Measurements from ENCODE around the gene FAM169A. TPM values are rescaled to one million over a fixed set of nuclear protein-coding genes. Genes with fewer than 3 reads are reported as not detected.
"Not testable (repeated sequence)": the region's sequence is repeated elsewhere in the genome, so short reads cannot be mapped to it uniquely, and the experiment has no call there.

Gene FAM169A
- total and polyA plus RNA-seq, 9 donors = 1.7 to 21.5 (median 11.0) TPM

DNA sequence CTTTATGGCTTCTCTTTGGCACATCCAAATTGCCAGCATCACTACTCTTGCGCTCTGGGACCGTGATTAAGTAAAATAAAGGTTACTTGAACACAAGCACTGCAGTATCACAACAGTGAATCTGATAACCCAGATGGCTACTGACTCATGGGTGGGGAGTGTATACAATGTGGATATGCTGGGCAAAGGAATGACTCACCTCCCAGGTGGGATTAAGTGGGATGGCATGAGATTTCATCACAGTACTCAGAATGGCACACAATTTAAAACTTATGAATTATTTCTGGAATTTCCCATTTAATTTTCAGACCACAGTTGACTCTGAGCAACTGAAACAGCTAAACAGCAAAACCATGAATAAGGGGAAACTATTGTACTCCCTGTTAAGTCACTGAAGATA is 103.6 kb downstream of the FAM169A start:
- peaks cover 10% of the 10 kb centered on the region for H3K4me1 ChIP-seq (ENCODE audit: insufficient read depth)
- WGBS, 3 donors = 91 to 93% (median 92%) methylated on average over 2 of the region's 2 CpGs

DNA sequence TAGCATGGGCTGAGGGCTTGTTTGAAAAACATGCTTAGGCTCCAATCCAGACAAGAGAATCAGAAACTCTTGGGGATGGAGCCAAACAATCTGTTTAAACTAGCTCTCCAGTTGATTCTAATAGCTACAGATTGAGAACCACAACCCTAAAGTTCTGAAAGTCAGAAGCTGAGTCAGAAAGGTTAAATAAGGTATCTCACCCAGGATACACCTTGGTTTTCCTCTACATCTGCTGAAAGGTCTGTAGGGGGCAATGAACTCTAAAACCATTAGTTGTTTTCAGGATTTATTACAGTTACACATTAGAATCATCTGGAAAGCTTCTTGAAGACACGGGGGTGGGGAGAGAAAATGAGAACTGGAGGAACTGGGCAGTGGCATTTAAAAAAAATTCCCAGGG is 104.9 kb downstream of the FAM169A start:
- intact Hi-C loops (cut with DNase I) = no loop called here

More for the DNA sequence above, 103.6 kb downstream of the FAM169A start:
- Histone ChIP-seq H3K27ac (no peak overlapping the region), H3K27me3 (no peaks in the 10 kb centered on the region), H3K9me3 (no peaks in the 10 kb centered on the region), H3K4me3 (no peak overlapping the region), H3K36me3 (no peaks in the 10 kb centered on the region)
- no peak for TF ChIP-seq EP300 (IDR thresholded peaks at IDR 0.05)
- TF ChIP-seq, protein P1, sequence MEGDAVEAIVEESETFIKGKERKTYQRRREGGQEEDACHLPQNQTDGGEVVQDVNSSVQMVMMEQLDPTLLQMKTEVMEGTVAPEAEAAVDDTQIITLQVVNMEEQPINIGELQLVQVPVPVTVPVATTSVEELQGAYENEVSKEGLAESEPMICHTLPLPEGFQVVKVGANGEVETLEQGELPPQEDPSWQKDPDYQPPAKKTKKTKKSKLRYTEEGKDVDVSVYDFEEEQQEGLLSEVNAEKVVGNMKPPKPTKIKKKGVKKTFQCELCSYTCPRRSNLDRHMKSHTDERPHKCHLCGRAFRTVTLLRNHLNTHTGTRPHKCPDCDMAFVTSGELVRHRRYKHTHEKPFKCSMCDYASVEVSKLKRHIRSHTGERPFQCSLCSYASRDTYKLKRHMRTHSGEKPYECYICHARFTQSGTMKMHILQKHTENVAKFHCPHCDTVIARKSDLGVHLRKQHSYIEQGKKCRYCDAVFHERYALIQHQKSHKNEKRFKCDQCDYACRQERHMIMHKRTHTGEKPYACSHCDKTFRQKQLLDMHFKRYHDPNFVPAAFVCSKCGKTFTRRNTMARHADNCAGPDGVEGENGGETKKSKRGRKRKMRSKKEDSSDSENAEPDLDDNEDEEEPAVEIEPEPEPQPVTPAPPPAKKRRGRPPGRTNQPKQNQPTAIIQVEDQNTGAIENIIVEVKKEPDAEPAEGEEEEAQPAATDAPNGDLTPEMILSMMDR (IDR thresholded peaks at IDR 0.05) = no peak
- no peak for TF ChIP-seq POLR2A (IDR thresholded peaks at IDR 0.05)
- intact Hi-C loops (cut with DNase I) = no loop called here
- no peak for DNase-seq

DNA sequence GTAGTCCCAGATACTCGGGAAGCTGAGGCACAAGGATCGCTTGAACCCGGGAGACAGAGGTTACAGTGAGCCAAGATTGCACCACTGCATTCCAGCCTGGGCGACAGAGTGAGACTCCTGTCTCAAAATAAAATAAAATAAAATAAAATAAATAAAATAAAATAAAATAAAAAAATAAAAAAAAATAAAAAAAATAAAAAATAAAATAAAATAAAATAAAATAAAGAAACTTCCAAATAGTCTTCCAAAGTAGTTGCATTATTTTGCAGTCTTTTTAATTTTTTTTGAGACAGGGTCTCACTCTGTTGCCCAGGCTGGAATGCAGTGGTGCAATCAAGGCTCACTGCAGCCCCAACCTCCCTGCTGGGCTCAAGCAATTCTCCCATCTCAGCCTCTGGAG is 117.4 kb downstream of the FAM169A start:
- H3K27ac ChIP-seq; intact Hi-C loops (cut with DNase I); DNase-seq; H3K4me3 ChIP-seq; H3K36me3 ChIP-seq; H3K4me1 ChIP-seq (ENCODE audit: insufficient read depth); H3K27me3 ChIP-seq; H3K9me3 ChIP-seq: not testable (repeated sequence)
- 97 to 98% (median 98%) methylated on average over 4 of the region's 4 CpGs for WGBS, 3 donors

More for the DNA sequence above, 104.9 kb downstream of the FAM169A start:
- no peak for DNase-seq
- Histone ChIP-seq H3K4me3 (no peak overlapping the region), H3K27me3 (no peaks in the 10 kb centered on the region), H3K36me3 (no peaks in the 10 kb centered on the region), H3K27ac (no peak overlapping the region), H3K4me1 (ENCODE audit: insufficient read depth) (peaks cover 10% of the 10 kb centered on the region), H3K9me3 (no peaks in the 10 kb centered on the region)
- WGBS, 3 donors = 79 to 84% (median 81%) methylated on average over 1 of the region's 1 CpG
- TF ChIP-seq, protein P1 (IDR thresholded peaks at IDR 0.05) = no peak
- TF ChIP-seq POLR2A (IDR thresholded peaks at IDR 0.05) (no peak), EP300 (IDR thresholded peaks at IDR 0.05) (no peak)

DNA sequence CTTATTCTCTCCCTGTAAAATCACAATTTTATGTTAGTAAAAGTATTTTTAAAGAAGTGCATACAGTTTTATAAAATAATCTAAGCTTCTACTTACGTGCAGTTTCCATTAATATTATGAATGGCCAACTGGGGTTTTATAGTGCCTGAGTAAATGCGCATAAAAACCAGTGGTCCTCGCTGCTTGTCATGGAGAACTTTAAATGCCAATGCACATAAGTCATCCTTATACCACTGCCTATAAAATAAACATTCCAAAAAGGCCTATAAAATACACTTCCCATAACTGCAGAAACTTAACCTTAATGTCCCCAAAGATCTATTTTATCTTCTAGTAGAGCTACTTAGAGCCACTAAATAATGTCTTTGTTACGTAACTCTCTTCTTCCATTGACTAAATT is 127.8 kb downstream of the FAM169A start:
- no peak overlapping the region for H3K27ac ChIP-seq
- no peaks in the 10 kb centered on the region for H3K36me3 ChIP-seq
- no peaks in the 10 kb centered on the region for H3K4me1 ChIP-seq (ENCODE audit: insufficient read depth)
- no peak for DNase-seq
- H3K4me3 ChIP-seq = no peak overlapping the region
- TF ChIP-seq, protein P1 (IDR thresholded peaks at IDR 0.05) = no peak
- TF ChIP-seq EP300 (IDR thresholded peaks at IDR 0.05) (no peak), POLR2A (IDR thresholded peaks at IDR 0.05) (no peak)
- intact Hi-C loops (cut with DNase I) = no loop called here
- no peaks in the 10 kb centered on the region for H3K9me3 ChIP-seq
- H3K27me3 ChIP-seq = no peaks in the 10 kb centered on the region
- WGBS, 3 donors = 95 to 98% (median 97%) methylated on average over 4 of the region's 4 CpGs

DNA sequence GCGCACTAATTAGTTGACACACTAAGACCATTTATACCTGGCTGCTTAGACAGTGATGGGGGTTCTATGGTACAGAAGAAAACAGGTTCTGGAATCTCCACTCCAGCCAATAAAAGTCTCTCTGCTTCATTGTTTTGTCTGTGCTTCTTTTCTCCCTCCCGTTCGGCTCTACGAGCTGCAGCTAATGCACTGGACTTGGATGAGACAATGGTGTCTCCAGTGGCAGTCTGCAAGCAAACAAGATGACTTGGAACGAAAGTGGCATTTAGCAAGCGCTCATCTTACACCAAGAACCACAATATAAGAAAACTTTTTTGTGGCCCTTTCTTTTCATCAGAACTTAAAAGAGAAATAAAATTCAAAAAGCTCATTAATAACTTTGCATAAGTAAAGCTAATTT is 129.4 kb downstream of the FAM169A start:
- H3K27me3 ChIP-seq = no peaks in the 10 kb centered on the region
- intact Hi-C loops (cut with DNase I) = no loop called here
- H3K27ac ChIP-seq = no peak overlapping the region
- no peak for TF ChIP-seq POLR2A (IDR thresholded peaks at IDR 0.05)
- TF ChIP-seq, protein P1 (IDR thresholded peaks at IDR 0.05) = no peak
- no peak for TF ChIP-seq EP300 (IDR thresholded peaks at IDR 0.05)
- no peak for DNase-seq
- H3K4me3 ChIP-seq = no peak overlapping the region
- 80 to 85% (median 84%) methylated on average over 6 of the region's 6 CpGs for WGBS, 3 donors
- no peaks in the 10 kb centered on the region for H3K4me1 ChIP-seq (ENCODE audit: insufficient read depth)
- no peaks in the 10 kb centered on the region for H3K36me3 ChIP-seq
- H3K9me3 ChIP-seq = no peaks in the 10 kb centered on the region

Small RNAs within 50 kb of the gene (small RNA-seq; reads per million reads assigned to genes)
- not detected for gene RF00561

Other genes starting within 250 kb of the FAM169A start
- 10 to 100 TPM; 13.2 to 54.7 (median 23.4) TPM for gene ENC1, start 225.7 kb downstream of the FAM169A start, total RNA-seq
- 10 to 100 TPM; 40.4 to 57.2 TPM for gene ENC1, start 225.7 kb downstream of the FAM169A start, polyA plus RNA-seq
- 10 to 100 TPM; 63.5 to 99.3 (median 88.6) TPM for gene HEXB, start 181.2 kb downstream of the FAM169A start, total RNA-seq
- gene HEXB, start 181.2 kb downstream of the FAM169A start, polyA plus RNA-seq = 100 to 1,000 TPM in 1 of 2 donors, 10 to 100 TPM in 1; 80.7 to 159 TPM
- gene GFM2, start 99.3 kb downstream of the FAM169A start, total RNA-seq = 10 to 100 TPM; 13.1 to 22.1 (median 17.6) TPM
- gene GFM2, start 99.3 kb downstream of the FAM169A start, polyA plus RNA-seq = 10 to 100 TPM in 1 of 2 donors, 1 to 10 TPM in 1; 9.9 to 19.0 TPM
- 100 to 1,000 TPM in 6 of 7 donors, 10 to 100 TPM in 1; 72.7 to 231 (median 170) TPM for gene NSA2, start 99.1 kb downstream of the FAM169A start, total RNA-seq
- 100 to 1,000 TPM; 197 to 244 TPM for gene NSA2, start 99.1 kb downstream of the FAM169A start, polyA plus RNA-seq
- gene GCNT4, start 186.2 kb upstream of the FAM169A start, total RNA-seq = 1 to 10 TPM in 6 of 7 donors, under 1 TPM in 1; 0.95 to 3.2 (median 1.9) TPM
- 1 to 10 TPM; 1.2 to 2.3 TPM for gene GCNT4, start 186.2 kb upstream of the FAM169A start, polyA plus RNA-seq

Measured in ovary (tissue), 9 donors.